ENCODE results near the gene PITX1. TPM values are rescaled to one million over a fixed set of nuclear protein-coding genes. Genes with fewer than 3 reads are reported as not detected.
A peak's percentile ranks its signal among the peaks of the same experiment; 100 is the strongest.
"Not testable (repeated sequence)": the region's sequence is repeated elsewhere in the genome, so short reads cannot be mapped to it uniquely, and the experiment has no call there.

Gene PITX1
- total RNA-seq = under 1 TPM in 3 of 10 donors, not detected in 7; 0.11 to 0.24 (median 0.14) TPM
- polyA plus RNA-seq = under 1 TPM in 1 of 2 donors, not detected in 1; 0.06 TPM
- long read RNA-seq, donor 1 = 0 reads
- long read RNA-seq, donor 2 = 0 reads
- long read RNA-seq, donor 3 = 0 reads

DNA sequence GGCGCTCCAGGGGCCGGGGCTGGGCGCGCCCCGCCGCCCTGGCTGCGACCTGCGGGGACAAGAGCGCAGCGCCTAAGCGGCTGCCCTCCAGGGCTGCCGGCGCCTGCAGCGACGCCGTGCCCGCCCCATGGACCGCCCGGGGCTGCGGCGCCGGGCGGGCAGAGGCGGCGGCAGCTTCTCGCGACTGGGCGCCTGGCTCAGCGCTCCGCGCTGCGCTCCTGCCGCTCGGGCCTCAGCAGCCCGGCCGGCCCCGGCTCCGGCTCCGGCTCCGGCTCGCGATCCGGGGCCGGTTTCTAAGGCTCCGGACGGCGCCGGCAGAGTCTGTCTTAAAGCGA lies at the start of gene PITX1:
Gene PITX1, minus strand, starts transcription at position 328 of the 335 bp plus-strand sequence. CDS start 347 bp downstream, outside the sequence.
- ATAC-seq (peak in 3 of 8 donors; percentile 9 to 38 (median 13)), DNase-seq (no peak)
- Histone ChIP-seq H3K9me3 (no peaks in the 10 kb centered on the region), H3K36me3 (no peaks in the 10 kb centered on the region), H3K4me1 (peaks cover 9 to 55% (median 40%) of the 10 kb centered on the region in 9 donors), H3K4me3 (peak within 1 kb of the TSS; percentile 12 to 57 (median 38)), H3K27ac (no peak within 1 kb of the TSS), H3K27me3 (peaks cover 53 to 100% (median 98%) of the 10 kb centered on the region in 7 donors)
- TF ChIP-seq, protein P1, sequence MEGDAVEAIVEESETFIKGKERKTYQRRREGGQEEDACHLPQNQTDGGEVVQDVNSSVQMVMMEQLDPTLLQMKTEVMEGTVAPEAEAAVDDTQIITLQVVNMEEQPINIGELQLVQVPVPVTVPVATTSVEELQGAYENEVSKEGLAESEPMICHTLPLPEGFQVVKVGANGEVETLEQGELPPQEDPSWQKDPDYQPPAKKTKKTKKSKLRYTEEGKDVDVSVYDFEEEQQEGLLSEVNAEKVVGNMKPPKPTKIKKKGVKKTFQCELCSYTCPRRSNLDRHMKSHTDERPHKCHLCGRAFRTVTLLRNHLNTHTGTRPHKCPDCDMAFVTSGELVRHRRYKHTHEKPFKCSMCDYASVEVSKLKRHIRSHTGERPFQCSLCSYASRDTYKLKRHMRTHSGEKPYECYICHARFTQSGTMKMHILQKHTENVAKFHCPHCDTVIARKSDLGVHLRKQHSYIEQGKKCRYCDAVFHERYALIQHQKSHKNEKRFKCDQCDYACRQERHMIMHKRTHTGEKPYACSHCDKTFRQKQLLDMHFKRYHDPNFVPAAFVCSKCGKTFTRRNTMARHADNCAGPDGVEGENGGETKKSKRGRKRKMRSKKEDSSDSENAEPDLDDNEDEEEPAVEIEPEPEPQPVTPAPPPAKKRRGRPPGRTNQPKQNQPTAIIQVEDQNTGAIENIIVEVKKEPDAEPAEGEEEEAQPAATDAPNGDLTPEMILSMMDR (IDR thresholded peaks at IDR 0.05) = no peak
- 1% methylated on average over 27 to 49 of the region's 49 CpGs for WGBS, 2 donors
- intact Hi-C loops (cut with DNase I) = loop anchor here in 1 of 10 donors (10.0 kb wide), 1 partner anchor 151 kb away; no protein-coding TSS in a partner anchor

DNA sequence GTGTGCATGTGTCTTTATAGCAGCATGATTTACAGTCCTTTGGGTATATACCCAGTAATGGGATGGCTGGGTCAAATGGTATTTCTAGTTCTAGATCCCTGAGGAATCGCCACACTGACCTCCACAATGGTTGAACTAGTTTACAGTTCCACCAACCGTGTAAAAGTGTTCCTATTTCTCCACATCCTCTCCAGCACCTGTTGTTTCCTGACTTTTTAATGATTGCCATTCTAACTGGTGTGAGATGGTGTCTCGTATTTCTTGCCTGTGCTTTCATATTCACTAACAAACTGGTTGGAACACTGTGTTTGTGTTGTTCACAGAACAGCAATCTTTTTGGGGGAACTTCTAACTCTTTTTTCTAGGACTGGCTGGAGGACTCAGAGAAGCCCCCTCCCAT lies 49.3 kb upstream of the PITX1 start:
- ATAC-seq; H3K27ac ChIP-seq; intact Hi-C loops (cut with DNase I); H3K4me1 ChIP-seq; DNase-seq; H3K4me3 ChIP-seq; H3K36me3 ChIP-seq: not testable (repeated sequence)
- Histone ChIP-seq H3K27me3 (peaks cover 0 to 25% (median 17%) of the 10 kb centered on the region in 7 donors), H3K9me3 (peaks cover 0 to 21% (median 7%) of the 10 kb centered on the region in 11 donors)
- WGBS, 2 donors = 71 to 74% methylated on average over 3 of the region's 3 CpGs

DNA sequence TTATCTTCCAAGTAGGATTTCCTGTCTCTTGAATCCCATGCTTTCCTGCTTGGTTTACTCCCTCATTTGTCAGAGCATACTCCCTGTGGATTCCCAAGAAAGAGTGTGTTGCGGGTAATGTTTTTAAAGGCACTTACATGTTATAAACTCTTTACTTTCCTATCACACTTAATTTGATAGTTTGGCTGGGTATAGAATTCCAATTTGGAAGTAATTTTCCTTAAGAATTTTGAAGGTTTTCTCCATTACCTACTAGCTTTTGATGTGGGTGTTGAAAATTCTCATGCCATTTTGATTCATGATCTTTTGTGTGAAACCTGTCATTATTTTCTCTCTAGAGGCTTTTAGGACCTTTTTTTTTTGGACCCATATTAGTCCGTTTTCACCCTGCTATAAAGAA lies 47.2 kb upstream of the PITX1 start:
- Histone ChIP-seq H3K4me1 (no peaks in the 10 kb centered on the region), H3K27me3 (peaks cover 0 to 17% (median 8%) of the 10 kb centered on the region in 7 donors), H3K27ac (no peak overlapping the region), H3K9me3 (peaks cover 0 to 21% (median 7%) of the 10 kb centered on the region in 11 donors), H3K36me3 (no peaks in the 10 kb centered on the region), H3K4me3 (no peak overlapping the region)
- ATAC-seq (no peak), DNase-seq (no peak)
- 70 to 77% methylated on average over 2 of the region's 2 CpGs for WGBS, 2 donors
- TF ChIP-seq, protein P1 (IDR thresholded peaks at IDR 0.05) = no peak
- intact Hi-C loops (cut with DNase I) = no loop called here

DNA sequence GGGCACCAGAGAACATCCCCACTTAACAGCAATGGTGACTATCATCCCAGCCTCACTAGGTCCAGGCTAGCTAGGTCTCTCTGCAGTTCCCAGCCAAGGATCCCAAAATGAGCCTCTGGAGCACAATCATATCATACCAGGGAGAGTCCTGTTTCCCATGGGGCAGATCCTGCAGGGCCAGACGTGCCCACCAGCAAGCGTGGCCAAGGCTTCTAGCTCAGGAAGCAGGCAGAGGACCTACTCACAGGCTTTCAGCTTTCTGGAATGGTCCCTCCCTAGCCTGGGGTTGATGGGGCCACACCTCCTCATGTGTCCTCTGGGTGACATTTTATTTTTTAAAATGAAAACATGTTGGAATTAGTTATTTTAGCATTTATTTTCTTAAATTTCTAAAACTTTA lies 45.7 kb upstream of the PITX1 start:
- Histone ChIP-seq H3K27ac (no peak overlapping the region), H3K27me3 (peaks cover 0 to 22% (median 8%) of the 10 kb centered on the region in 7 donors), H3K9me3 (peaks cover 0 to 21% (median 7%) of the 10 kb centered on the region in 11 donors), H3K36me3 (no peaks in the 10 kb centered on the region), H3K4me3 (no peak overlapping the region), H3K4me1 (no peaks in the 10 kb centered on the region)
- 73 to 76% methylated on average over 2 of the region's 2 CpGs for WGBS, 2 donors
- TF ChIP-seq, protein P1 (IDR thresholded peaks at IDR 0.05) = no peak
- DNase-seq = no peak
- ATAC-seq = no peak
- intact Hi-C loops (cut with DNase I) = no loop called here

DNA sequence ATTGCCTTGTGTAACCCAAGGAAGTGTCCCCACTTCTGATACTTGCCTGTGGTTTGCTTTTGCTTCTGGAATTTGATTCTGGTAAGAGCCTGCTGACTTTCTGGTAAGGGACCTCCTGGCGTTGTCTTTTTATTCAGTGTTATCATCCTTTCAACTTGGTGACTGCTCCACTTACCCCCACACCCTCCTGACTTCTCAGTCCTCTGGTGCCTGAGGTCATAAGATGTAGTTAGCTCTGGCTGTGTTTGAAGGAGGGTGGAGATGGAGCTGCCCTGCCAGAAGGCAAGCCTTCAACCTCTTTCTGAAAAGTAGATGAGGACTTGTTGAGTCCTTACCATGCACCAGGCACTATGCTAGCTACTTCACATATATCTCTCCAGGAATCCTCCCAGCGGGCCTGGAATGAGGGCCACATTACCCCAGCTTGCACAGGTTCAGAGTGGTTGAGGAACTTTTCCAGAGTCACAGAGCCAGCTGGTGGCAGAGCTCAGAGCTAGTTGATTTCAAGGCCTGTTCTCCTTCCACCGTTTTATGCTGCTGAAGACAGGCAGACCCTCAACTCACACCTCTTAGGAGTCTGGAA lies 45.2 kb upstream of the PITX1 start:
- no peak for DNase-seq
- H3K4me1 ChIP-seq = no peaks in the 10 kb centered on the region
- intact Hi-C loops (cut with DNase I) = no loop called here
- peaks cover 0 to 21% (median 7%) of the 10 kb centered on the region in 11 donors for H3K9me3 ChIP-seq
- H3K27ac ChIP-seq = no peak overlapping the region
- ATAC-seq = no peak
- no peaks in the 10 kb centered on the region for H3K36me3 ChIP-seq
- TF ChIP-seq, protein P1 (IDR thresholded peaks at IDR 0.05) = no peak
- H3K4me3 ChIP-seq = no peak overlapping the region
- WGBS, 2 donors = 65 to 77% methylated on average over 3 of the region's 3 CpGs
- H3K27me3 ChIP-seq = peaks cover 0 to 22% (median 11%) of the 10 kb centered on the region in 7 donors

Data from heart right ventricle (tissue), 16 donors.